ENCODE measurements around the gene MYB. TPM values are rescaled to one million over a fixed set of nuclear protein-coding genes. Genes with fewer than 3 reads are reported as not detected.

The MYB gene
- total and polyA plus RNA-seq, 2 of the 4 experiments (the other 2 are of a cell fraction), result 0.44 to 0.90 TPM

DNA sequence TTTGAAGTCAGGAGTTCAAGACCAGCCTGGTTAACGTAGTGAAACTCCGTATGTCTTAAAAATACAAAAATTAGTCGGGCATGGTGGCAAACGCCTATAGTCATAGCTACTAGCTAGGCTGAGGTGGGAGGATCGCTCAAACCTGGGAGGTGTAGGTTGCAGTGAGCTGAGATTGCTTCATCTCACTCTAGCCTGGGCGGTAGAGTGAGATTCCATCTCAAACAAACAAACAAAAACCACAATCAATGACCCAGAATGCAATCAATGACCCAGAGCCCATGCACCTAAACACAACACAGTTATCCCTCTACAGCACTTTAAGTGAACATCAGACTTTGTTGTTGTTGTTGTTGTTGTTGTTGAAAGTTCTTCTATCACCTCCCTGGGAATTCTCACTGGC, 77.9 kb downstream of the MYB start:
- in situ Hi-C loops (cut with MboI; ENCODE audit: low sequenced_read_pairs), result no loop called here
- CTCF ChIA-PET, result no interaction called here

More for the DNA sequence above, 77.9 kb downstream of the MYB start:
- Histone ChIP-seq H3K23ac (ENCODE audit: low read depth, low read length) (no peak overlapping the region), H2AK5ac (ENCODE audit: low read depth, low read length) (no peak overlapping the region), H3K79me1 (ENCODE audit: low read depth in 1 of 2, low read length in 2 of 2) (no peaks in the 10 kb centered on the region), H2BK5ac (ENCODE audit: low read depth, low read length, poor library complexity, severe bottlenecking) (no peak overlapping the region), H3K9me1 (ENCODE audit: insufficient read depth, low read length) (no peaks in the 10 kb centered on the region), H3K9me3 (ENCODE audit: control insufficient read depth, insufficient read depth, low read length) (no peaks in the 10 kb centered on the region), H4K91ac (ENCODE audit: insufficient read depth, low read depth, low read length) (no peak overlapping the region), H3K4me2 (ENCODE audit: low read depth, low read length) (no peak overlapping the region), H3K27me3 (ENCODE audit: control insufficient read depth, insufficient read depth, low read length) (peaks cover 13% of the 10 kb centered on the region), H3K56ac (ENCODE audit: extremely low read depth, insufficient read depth, low read length) (no peak overlapping the region), H3K4me1 (ENCODE audit: control insufficient read depth, insufficient read depth, low read length) (no peaks in the 10 kb centered on the region), H3K4ac (ENCODE audit: low read depth, low read length) (no peak overlapping the region), H4K5ac (ENCODE audit: low read depth, low read length) (no peak overlapping the region), H2BK120ac (ENCODE audit: low read depth, low read length) (no peak overlapping the region), H2BK15ac (ENCODE audit: low read depth, low read length) (no peak overlapping the region), H3K18ac (ENCODE audit: low read depth, low read length) (no peak overlapping the region), H3K4me3 (ENCODE audit: insufficient read depth, low read depth, low read length) (no peak overlapping the region), H2BK20ac (ENCODE audit: low read depth, low read length) (no peak overlapping the region), H3K36me3 (ENCODE audit: control insufficient read depth, insufficient read depth, low read length) (no peaks in the 10 kb centered on the region), H3K27ac (ENCODE audit: insufficient read depth, low read length) (no peak overlapping the region), H3K14ac (replicated peaks; ENCODE audit: low read depth, low read length) (no peak overlapping the region), H2AK9ac (replicated peaks; ENCODE audit: low read depth, low read length, poor library complexity) (no peak overlapping the region), H3K9ac (ENCODE audit: low read depth, low read length) (no peak overlapping the region), H4K20me1 (ENCODE audit: insufficient read depth, low read length) (no peaks in the 10 kb centered on the region), H2AFZ (replicated peaks; ENCODE audit: low read length, poor library complexity) (no peak overlapping the region), H4K8ac (ENCODE audit: low read depth in 2 of 2, low read length in 2 of 2) (no peak overlapping the region)
- no peak for ATAC-seq (ENCODE audit: low read depth)
- BruUV-seq (replicated peaks), result no TSS peak
- dilution Hi-C loops (cut with HindIII; ENCODE audit: low sequenced_read_pairs, unreplicated experiment) (no loop called here), intact Hi-C loops (cut with micrococcal nuclease) (no loop called here)
- POLR2A ChIA-PET (ENCODE audit: unreplicated experiment), result no interaction called here
- TF ChIP-seq MXI1 (IDR thresholded peaks at IDR 0.05; ENCODE audit: borderline replicate concordance, low read depth, low read length) (no peak), RCOR1 (IDR thresholded peaks at IDR 0.05; ENCODE audit: insufficient replicate concordance, low read length) (no peak), CEBPB (IDR thresholded peaks at IDR 0.05; ENCODE audit: low read depth, low read length) (no peak)
- DNase-seq, result no peak
- no CpG with 5 or more reads among the region's 6 CpGs for WGBS, 2 experiments (ENCODE audit: extremely low coverage in 2 of 2, insufficient read length in 1 of 2)

All from IMR-90 (cell line).